MG63 (cell line): ENCODE data around the gene CAMK2A. TPM values are rescaled to one million over a fixed set of nuclear protein-coding genes. Genes with fewer than 3 reads are reported as not detected.

ENCODE experiments used
- DNase-seq: peaks from one replicate; pipeline ENCODE4 v3.0.0-alpha.2; 2020
- H3K27me3 ChIP-seq: fragments of 250-450 bp; sonication (Bioruptor Pico); 2 replicates; pipeline ENCODE4 v1.5.1; 2020; ENCODE audit warnings: mild to moderate bottlenecking, moderate library complexity
- H3K36me3 ChIP-seq: fragments of 250-450 bp; sonication (Bioruptor Pico); 2 replicates; pipeline ENCODE4 v1.5.1; 2020; ENCODE audit warnings: mild to moderate bottlenecking, moderate library complexity
- H3K4me3 ChIP-seq: fragments of 250-450 bp; sonication (Bioruptor Pico); 2 replicates; pipeline ENCODE4 v1.5.1; 2020; ENCODE audit warnings: mild to moderate bottlenecking, moderate library complexity
- H3K9me3 ChIP-seq: fragments of 250-450 bp; sonication (Bioruptor Pico); 2 replicates; pipeline ENCODE4 v1.5.1; 2020; ENCODE audit warnings: mild to moderate bottlenecking, moderate library complexity
- total RNA-seq: library from RNA; depleted of rRNA; stranded (reverse); fragments of >200 nt; shearing (Covaris generic); gene quantifications from 2 replicates; pipeline ENCODE4 v1.2.3, GENCODE V29; 2014; ENCODE audit warnings: low replicate concordance; rRNA removed

Gene CAMK2A
- 0.56 TPM in 1 of 2 replicates, not detected in the other for total RNA-seq

GRCh38 chr5:150289551-150290390, at the start of gene CAMK2A:
TSS of gene CAMK2A (minus strand) at chr5:150289773. CDS start at chr5:150289625, 148 bp downstream.
- Histone ChIP-seq H3K4me3 (no peak within 1 kb of the TSS), H3K36me3 (no peaks in the 10 kb centered on the region; the same call in 1 of the 2 replicates), H3K27me3 (no peaks in the 10 kb centered on the region), H3K9me3 (no peaks in the 10 kb centered on the region)
- DNase-seq = no peak

- no peak for DNase-seq
- H3K36me3 ChIP-seq = no peaks in the 10 kb centered on the region
- H3K9me3 ChIP-seq = no peaks in the 10 kb centered on the region
- H3K4me3 ChIP-seq = no peak overlapping the region
- H3K27me3 ChIP-seq = no peaks in the 10 kb centered on the region
These were observed 49.6 kb upstream of the CAMK2A start for GRCh38 chr5:150339165-150339564.

- H3K27me3 ChIP-seq = no peaks in the 10 kb centered on the region
- H3K9me3 ChIP-seq = no peaks in the 10 kb centered on the region
- no peaks in the 10 kb centered on the region for H3K36me3 ChIP-seq
- no peak overlapping the region for H3K4me3 ChIP-seq
- no peak for DNase-seq
These were observed 49.0 kb upstream of the CAMK2A start for GRCh38 chr5:150338546-150338945.

- H3K27me3 ChIP-seq = no peaks in the 10 kb centered on the region
- DNase-seq = no peak
- H3K9me3 ChIP-seq = no peaks in the 10 kb centered on the region
- H3K36me3 ChIP-seq = no peaks in the 10 kb centered on the region
- H3K4me3 ChIP-seq = no peak overlapping the region
These were observed 46.2 kb upstream of the CAMK2A start for GRCh38 chr5:150335778-150336177.

GRCh38 chr5:150333400-150333799, 43.8 kb upstream of the CAMK2A start:
- H3K9me3 ChIP-seq = no peaks in the 10 kb centered on the region
- H3K27me3 ChIP-seq = no peaks in the 10 kb centered on the region
- DNase-seq = no peak
- H3K36me3 ChIP-seq = no peaks in the 10 kb centered on the region
- no peak overlapping the region for H3K4me3 ChIP-seq

- H3K4me3 ChIP-seq = no peak overlapping the region
- H3K27me3 ChIP-seq = no peaks in the 10 kb centered on the region
- H3K9me3 ChIP-seq = no peaks in the 10 kb centered on the region
- H3K36me3 ChIP-seq = no peaks in the 10 kb centered on the region
- peak; percentile 32 for DNase-seq
These were observed 40.6 kb upstream of the CAMK2A start for GRCh38 chr5:150329881-150330876.

GRCh38 chr5:150329038-150329437, 39.5 kb upstream of the CAMK2A start:
- no peaks in the 10 kb centered on the region for H3K27me3 ChIP-seq
- no peak for DNase-seq
- H3K9me3 ChIP-seq = no peaks in the 10 kb centered on the region
- no peaks in the 10 kb centered on the region for H3K36me3 ChIP-seq
- no peak overlapping the region for H3K4me3 ChIP-seq

GRCh38 chr5:150328515-150328914, 38.9 kb upstream of the CAMK2A start:
- no peak for DNase-seq
- Histone ChIP-seq H3K27me3 (no peaks in the 10 kb centered on the region), H3K4me3 (no peak overlapping the region), H3K36me3 (no peaks in the 10 kb centered on the region), H3K9me3 (no peaks in the 10 kb centered on the region)

GRCh38 chr5:150327139-150327538, 37.6 kb upstream of the CAMK2A start:
- no peaks in the 10 kb centered on the region for H3K36me3 ChIP-seq
- DNase-seq = no peak
- no peak overlapping the region for H3K4me3 ChIP-seq

GRCh38 chr5:150326707-150327106, 37.1 kb upstream of the CAMK2A start:
- H3K27me3 ChIP-seq = no peaks in the 10 kb centered on the region
- no peak for DNase-seq

More at GRCh38 chr5:150327139-150327538, 37.6 kb upstream of the CAMK2A start:
- Histone ChIP-seq H3K27me3 (no peaks in the 10 kb centered on the region), H3K9me3 (no peaks in the 10 kb centered on the region)

GRCh38 chr5:150325426-150325825, 35.9 kb upstream of the CAMK2A start:
- no peaks in the 10 kb centered on the region for H3K36me3 ChIP-seq
- no peaks in the 10 kb centered on the region for H3K27me3 ChIP-seq
- no peak overlapping the region for H3K4me3 ChIP-seq
- H3K9me3 ChIP-seq = no peaks in the 10 kb centered on the region
- no peak for DNase-seq

More at GRCh38 chr5:150326707-150327106, 37.1 kb upstream of the CAMK2A start:
- no peaks in the 10 kb centered on the region for H3K9me3 ChIP-seq
- H3K36me3 ChIP-seq = no peaks in the 10 kb centered on the region
- H3K4me3 ChIP-seq = no peak overlapping the region

GRCh38 chr5:150323819-150324218, 34.2 kb upstream of the CAMK2A start:
- Histone ChIP-seq H3K36me3 (no peaks in the 10 kb centered on the region), H3K9me3 (no peaks in the 10 kb centered on the region), H3K27me3 (no peaks in the 10 kb centered on the region), H3K4me3 (no peak overlapping the region)
- no peak for DNase-seq

- no peaks in the 10 kb centered on the region for H3K9me3 ChIP-seq
- H3K27me3 ChIP-seq = no peaks in the 10 kb centered on the region
- DNase-seq = no peak
- H3K4me3 ChIP-seq = no peak overlapping the region
- no peaks in the 10 kb centered on the region for H3K36me3 ChIP-seq
These were observed 33.5 kb upstream of the CAMK2A start for GRCh38 chr5:150323092-150323491.

GRCh38 chr5:150322202-150322601, 32.6 kb upstream of the CAMK2A start:
- H3K36me3 ChIP-seq = no peaks in the 10 kb centered on the region
- no peaks in the 10 kb centered on the region for H3K27me3 ChIP-seq
- H3K4me3 ChIP-seq = no peak overlapping the region
- no peaks in the 10 kb centered on the region for H3K9me3 ChIP-seq
- peak; percentile 63 for DNase-seq

- Histone ChIP-seq H3K9me3 (no peaks in the 10 kb centered on the region), H3K4me3 (no peak overlapping the region), H3K27me3 (no peaks in the 10 kb centered on the region), H3K36me3 (no peaks in the 10 kb centered on the region)
- no peak for DNase-seq
These were observed 32.2 kb upstream of the CAMK2A start for GRCh38 chr5:150321784-150322183.

- Histone ChIP-seq H3K4me3 (no peak overlapping the region), H3K9me3 (no peaks in the 10 kb centered on the region), H3K27me3 (no peaks in the 10 kb centered on the region), H3K36me3 (no peaks in the 10 kb centered on the region)
- no peak for DNase-seq
These were observed 31.6 kb upstream of the CAMK2A start for GRCh38 chr5:150321211-150321610.

- peak; percentile 99 for DNase-seq
- Histone ChIP-seq H3K36me3 (no peaks in the 10 kb centered on the region), H3K4me3 (no peak overlapping the region), H3K9me3 (no peaks in the 10 kb centered on the region), H3K27me3 (no peaks in the 10 kb centered on the region)
These were observed 30.6 kb upstream of the CAMK2A start for GRCh38 chr5:150320044-150320613.
